HG02678 (cell line): ENCODE data around the gene MRPL14.

Experiments used
- ATAC-seq: cut with Tn5 transposase; IDR thresholded peaks from one replicate; pipeline ENCODE4 v1.9.1; 2021; ENCODE audit warnings: mild to moderate bottlenecking, moderate library complexity; ENCODE audit not compliant: unreplicated experiment

MRPL14 gene

DNA sequence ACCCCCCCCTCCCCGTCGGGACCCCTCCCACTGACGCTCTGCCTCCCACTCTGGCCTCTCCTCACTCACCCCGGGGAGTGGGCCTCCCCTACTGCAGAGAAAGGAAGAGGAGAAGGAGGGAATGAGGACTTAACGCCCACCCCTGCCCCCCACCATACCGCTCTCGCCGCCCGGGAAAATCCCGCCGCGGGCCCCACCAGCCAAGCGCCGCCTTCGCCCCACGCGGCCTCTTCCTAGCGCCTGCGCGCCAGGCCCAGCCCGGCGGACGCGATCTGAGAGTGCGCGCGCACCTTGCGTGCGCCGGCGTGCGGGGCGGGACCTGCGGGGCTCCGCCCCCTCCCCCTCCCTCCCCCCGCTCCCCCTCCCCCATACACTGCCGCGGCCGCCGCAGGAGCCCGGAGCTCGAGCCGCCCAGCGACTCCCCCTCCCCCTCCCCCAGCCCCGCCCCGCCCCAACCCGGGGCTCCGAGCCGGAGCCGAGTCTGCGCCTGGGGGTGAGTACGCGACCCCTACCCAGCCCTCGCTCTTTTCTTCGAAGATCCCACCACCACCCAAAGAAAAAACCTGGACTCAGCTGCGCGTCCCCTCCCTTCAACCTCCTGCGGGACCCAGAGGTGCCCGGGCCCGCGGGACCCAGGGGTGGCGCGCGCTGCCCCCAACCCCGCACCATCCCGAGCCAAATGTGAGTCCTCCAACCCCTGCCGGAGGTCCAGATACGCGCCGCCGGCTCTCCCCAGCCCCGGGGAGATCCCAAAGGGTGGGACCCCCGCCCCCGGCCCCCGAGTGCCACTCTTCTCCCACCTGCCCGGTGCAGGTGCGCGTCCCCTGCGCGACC lies at the start of gene MRPL14, which contains the start of gene TMEM63B:
TSS of gene MRPL14 (minus strand) at position 267 of the 834 bp plus-strand sequence. CDS start 10,841 bp downstream, outside the sequence.
TSS of gene TMEM63B (plus strand) at position 369 of the 834 bp plus-strand sequence. CDS start 7,031 bp downstream, outside the sequence.
- ATAC-seq, result peak; percentile 76

DNA sequence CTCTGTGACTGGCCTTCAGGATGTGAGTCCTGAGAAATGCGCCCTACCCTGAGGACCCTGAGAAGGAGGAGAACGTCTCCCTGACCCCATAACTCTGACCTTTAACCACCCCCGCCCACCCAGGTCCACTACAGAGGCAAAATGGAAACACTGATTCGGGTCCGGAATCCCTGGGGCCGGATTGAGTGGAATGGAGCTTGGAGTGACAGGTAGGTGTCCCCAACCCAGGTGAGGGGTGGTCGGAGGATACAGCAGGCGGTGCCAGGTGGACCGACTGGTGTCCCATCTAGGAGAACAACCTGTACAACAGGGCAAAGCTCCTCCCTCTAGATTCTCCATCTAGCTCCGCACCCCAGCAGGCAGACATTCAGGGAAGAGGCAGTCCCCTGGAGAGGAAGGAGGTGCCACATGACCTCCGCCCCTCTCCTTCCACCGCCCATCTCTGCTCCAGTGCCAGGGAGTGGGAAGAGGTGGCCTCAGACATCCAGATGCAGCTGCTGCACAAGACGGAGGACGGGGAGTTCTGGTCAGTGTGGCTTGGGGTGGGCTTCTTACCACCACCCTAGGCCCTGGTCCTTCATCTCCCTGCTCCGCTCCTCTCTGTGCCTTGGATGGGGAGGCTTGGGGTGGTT lies 49.0 kb upstream of the MRPL14 start:
- ATAC-seq, result no peak

- ATAC-seq, result peak; percentile 65
Measured at GRCh38 chr6:44172731-44173500, 45.7 kb upstream of the MRPL14 start.

DNA sequence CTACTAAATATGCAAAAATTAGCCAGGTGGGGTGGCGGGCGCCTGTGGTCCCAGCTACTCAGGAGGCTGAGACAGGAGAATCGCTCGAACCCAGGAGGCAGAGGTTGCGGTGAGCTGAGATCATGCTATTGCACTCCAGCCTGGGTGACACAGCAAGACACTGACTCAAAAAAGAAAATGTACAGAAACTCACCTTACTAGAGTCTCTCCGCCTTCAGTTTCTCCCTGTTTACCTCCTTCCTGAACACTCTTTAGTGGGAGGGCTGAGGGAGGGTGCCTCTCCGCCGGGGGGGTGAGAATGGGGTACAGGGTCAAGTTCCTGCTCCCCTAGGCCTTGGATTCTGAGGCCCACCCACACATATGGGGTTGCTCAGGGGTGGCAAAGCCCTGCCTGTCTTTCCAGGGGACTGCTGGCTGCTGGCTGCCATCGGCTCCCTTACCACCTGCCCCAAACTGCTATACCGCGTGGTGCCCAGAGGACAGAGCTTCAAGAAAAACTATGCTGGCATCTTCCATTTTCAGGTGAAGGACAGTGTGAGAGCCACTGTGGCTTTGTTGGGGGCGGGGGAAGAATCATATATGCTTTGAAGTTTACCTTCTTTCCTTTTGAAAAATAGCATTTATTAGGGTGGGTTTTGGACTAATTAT lies 44.8 kb upstream of the MRPL14 start:
- no peak for ATAC-seq

DNA sequence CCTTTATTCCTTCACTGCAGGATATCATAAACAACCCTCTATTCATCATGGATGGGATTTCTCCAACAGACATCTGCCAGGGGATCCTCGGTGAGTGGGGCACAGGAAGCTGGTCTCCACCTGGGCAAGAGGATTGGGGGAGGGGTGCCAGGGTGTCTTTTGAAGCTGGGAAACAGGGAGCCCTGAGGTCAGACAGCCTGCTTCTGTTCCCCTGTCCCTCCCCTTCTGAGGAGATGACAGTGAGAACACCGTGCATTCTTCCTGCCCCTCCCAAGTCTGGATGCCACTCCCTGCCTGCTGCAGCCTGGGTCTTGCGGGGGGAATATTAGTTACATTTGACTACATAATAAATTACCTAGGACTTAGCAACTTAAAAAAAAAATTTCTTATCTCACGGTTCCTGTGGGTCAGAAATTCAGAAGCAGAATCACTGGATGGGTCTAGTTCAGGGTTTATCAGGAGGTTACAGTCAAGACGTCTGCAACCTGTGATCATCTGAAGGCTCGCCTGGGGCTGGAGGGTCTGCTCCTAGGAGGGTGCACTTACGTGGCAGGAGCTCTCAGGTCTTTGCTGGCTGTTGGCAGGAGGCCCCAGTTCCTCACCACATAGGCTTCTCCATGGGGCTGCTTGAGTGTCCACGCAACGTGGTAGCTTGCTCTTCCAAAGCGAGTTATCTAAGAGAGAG lies 42.8 kb upstream of the MRPL14 start:
- no peak for ATAC-seq

- no peak for ATAC-seq
Measured at GRCh38 chr6:44169154-44169553, 41.9 kb upstream of the MRPL14 start.

DNA sequence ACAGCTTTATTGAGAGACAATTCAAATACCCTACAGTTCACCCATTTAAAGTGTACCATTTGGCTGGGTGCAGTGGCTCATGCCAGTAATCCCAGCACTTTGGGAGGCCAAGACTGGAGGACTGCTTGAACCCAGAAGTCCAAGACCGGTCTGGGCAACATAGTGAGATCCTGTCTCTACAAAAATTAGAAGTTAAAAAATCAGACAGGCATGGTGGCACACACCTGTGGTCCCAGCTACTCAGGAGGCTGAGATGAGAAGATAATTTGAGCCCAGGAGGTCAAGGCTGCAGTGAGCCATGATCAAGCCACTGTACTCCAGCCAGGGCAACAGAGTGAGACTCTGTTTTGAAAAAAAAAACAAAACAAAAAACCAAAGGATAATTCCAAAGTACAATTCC lies 40.3 kb upstream of the MRPL14 start:
- ATAC-seq, result no peak

- no peak for ATAC-seq
Measured at GRCh38 chr6:44166591-44167184, 39.4 kb upstream of the MRPL14 start.

DNA sequence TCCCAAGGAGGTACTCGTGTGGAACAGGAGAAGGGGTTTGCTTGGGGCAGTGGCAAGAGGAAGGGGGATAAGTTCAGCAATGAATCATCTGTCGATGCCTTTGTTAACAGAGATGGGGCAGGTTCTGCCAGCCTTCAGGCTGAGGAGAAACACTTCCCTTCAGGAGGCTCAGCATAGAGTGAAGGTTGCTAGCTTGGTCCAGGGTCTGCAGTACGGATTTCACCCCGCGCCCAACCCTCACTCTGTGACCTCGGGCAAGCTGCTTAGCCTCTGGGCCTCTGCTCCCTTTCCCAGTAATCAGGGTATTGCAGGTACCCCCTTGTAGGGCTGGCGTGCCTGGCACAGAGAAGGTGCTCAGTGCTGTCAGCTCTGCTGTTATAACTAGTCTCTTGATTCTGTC lies 38.9 kb upstream of the MRPL14 start:
- ATAC-seq, result no peak

GRCh38 chr6:44162876-44163625 lies 35.8 kb upstream of the MRPL14 start:
- no peak for ATAC-seq

DNA sequence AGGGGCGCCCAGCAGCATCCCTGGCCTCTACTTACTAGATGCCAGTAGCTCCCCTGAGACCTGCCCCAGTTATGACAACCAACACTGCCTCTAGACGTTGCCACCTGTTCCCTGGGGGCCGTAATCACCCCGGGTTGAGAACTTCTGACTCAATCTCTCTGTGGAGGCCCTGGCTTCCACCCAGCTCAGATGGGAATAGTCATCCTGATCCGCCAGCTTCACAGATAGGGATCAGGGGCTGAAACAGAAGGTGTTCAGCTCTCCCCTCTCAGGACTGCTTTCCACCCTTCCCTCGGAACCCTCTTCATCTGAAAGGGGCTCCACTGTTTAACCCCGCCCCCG lies 34.7 kb upstream of the MRPL14 start:
- no peak for ATAC-seq

DNA sequence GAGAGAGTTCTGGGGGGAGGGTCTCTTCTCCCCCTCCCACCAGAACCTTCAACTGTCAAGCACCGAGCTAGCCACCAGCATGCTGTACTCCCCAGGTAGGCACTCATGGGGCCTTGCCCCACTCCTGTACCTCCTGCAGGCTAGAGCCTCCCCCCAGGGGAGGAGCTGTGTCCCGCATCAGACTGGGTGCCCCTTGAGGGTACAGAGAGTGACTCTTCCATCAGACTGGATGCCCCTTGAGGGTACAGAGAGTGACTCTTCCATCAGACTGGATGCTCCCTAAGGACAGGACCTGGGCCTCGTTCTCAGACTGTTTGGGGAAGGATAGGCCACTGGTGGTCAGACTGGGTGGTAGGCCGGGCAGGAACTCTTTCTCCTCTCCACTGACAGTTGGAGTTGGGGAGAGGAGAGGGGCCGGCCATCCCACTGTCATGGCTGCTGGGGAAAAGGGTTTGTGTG lies 31.5 kb upstream of the MRPL14 start, which contains the start of gene CAPN11:
TSS of gene CAPN11 (plus strand) at position 51 of the 459 bp plus-strand sequence. CDS start at position 80, 29 bp downstream.
- ATAC-seq, result no peak

- no peak for ATAC-seq
Measured at GRCh38 chr6:44157152-44157521, 29.9 kb upstream of the MRPL14 start.

- ATAC-seq, result no peak
Measured at GRCh38 chr6:44156494-44157151, 29.4 kb upstream of the MRPL14 start.

DNA sequence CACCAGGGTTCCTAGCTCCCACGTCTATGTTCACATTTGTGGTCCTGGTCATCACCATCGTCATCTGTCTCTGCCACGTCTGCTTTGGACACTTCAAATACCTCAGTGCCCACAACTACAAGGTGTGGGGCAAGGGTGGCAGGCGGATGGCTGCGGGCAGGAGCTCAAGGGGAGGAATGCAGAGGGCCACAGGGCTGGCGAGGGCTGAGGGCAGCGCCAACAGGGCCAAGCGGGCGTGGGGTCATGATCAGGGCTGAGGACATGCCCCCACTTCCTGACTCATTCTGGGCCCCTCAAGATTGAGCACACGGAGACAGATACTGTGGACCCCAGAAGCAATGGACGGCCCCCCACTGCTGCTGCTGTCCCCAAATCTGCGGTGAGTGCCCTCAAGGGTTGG lies 26.8 kb upstream of the MRPL14 start:
- ATAC-seq, result no peak

GRCh38 chr6:44152533-44152932 lies 25.3 kb upstream of the MRPL14 start:
- ATAC-seq, result no peak

DNA sequence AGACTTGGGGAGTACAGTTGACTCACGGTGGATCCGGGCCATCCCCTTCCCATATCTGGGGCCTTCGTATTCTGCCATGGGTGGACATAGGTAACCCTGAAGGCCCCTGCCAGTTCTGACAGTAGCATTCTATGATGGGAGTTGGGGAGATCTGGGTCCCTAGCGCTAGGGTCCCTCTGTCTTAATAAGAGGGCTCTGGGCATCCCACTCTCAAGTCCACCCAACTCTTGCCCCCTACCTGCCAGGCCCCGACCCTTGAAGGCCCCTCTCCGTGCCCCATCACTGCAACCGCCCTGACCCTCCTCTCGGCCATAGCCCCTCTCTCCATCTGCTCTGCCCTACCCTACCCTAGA lies 24.8 kb upstream of the MRPL14 start:
- no peak for ATAC-seq

DNA sequence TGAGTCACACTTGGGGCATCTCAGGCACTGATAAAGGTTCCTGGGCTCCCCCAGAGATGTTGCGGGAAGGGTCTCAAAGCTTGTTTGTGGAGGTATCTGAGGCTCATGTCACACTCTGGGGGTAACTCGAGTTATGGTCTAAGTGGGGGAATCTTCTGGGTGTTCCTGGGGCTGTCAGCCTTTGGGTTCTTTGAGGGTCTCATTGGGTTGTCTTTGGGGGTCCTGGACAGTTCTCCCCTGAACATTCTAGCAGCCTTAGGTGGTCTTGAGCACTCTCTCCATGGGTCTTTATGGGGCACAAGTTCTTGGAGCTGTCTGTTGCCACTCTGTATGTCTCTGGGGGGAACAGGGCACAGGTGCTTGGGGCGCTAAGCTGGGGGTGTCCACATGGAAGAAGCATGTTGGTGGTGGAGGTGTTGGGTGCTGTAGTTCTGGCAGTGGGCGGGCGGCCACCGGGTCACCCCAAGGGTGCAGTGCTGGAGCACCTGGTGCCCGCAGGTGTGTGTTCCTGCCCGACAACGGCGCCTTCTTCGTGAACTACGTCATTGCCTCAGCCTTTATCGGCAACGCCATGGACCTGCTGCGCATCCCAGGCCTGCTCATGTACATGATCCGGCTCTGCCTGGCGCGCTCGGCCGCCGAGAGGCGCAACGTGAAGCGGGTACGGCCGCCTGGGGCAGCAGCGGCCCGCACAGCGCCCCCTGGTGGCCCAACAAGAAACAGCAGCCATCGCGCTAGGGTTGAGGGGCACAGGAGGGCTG lies 24.3 kb upstream of the MRPL14 start:
- peak; percentile 75 for ATAC-seq
